ENCODE measurements around the gene H1-8. TPM values are rescaled to one million over a fixed set of nuclear protein-coding genes. Genes with fewer than 3 reads are reported as not detected.
"Not testable (repeated sequence)": the region's sequence is repeated elsewhere in the genome, so short reads cannot be mapped to it uniquely, and the experiment has no call there.

The H1-8 gene
- total RNA-seq, 1 experiment from 2014 or later: not detected

DNA sequence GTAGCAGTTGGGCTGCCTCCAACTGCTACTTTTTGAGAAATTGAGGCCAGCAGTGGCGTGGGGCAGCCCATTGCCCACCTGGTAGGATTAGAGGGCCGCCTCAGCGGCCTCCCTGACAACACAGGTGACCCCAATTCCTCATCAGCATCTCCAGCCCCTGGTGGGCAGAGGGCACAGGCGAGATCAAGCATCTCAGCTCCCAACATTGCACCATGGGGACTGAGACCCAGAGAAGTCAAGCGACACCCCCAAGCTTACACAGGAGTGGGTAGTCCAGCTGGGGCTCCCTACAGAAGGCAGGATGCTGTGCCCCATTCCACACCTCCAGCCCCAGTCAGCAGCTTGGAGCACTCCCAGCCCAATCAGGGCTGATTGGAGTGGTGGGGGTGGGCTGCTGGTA, 228 bp upstream of the H1-8 start:
- Histone ChIP-seq H3K9me3 (no peaks in the 10 kb centered on the region), H3K4me3 (no peak overlapping the region), H3K36me3 (no peaks in the 10 kb centered on the region), H3K27me3 (no peaks in the 10 kb centered on the region)
- no peak for DNase-seq

DNA sequence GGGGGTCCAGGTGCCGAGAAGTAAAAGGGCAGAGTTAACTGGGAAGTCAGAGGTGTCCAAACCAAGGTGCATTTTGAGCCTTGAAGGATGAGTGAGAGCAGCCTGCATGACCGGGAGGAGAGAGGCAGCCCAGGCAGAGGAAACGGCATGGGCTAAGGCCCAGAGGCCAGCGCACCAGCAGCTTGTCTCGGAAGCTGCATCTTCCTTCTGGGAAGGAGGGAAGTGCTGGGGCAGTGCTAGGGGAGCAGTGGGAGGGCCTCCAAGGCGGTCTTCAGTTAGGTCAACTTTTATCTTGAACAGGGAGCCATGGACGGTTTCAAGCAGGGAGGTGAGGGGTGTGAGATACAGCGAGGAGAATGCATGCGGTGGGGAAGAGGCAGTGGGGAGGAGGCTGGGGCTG, 1.0 kb downstream of the H1-8 start:
- no peaks in the 10 kb centered on the region for H3K9me3 ChIP-seq
- H3K27me3 ChIP-seq: no peaks in the 10 kb centered on the region
- H3K36me3 ChIP-seq: no peaks in the 10 kb centered on the region
- no peak overlapping the region for H3K4me3 ChIP-seq
- DNase-seq: no peak

DNA sequence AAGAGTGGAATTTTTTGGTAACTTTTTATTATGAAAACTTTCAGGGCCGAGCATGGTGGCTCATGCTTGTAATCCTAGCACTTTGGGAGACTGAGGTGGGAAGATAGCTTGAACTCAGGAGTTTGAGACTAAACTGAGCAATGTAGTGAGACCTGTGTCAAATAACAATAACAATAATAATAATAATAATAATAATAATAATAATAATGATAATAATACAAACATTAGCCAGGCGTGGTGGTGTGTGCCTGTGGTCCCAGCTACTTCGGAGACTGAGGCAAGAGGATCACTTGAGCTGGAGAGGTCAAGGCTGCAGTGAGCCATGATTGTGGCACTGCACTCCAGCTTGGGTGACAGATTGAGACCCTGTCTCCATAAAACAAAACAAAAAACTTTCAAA, 3.0 kb downstream of the H1-8 start:
- H3K27me3 ChIP-seq, H3K36me3 ChIP-seq, H3K4me3 ChIP-seq, H3K9me3 ChIP-seq, DNase-seq: not testable (repeated sequence)

DNA sequence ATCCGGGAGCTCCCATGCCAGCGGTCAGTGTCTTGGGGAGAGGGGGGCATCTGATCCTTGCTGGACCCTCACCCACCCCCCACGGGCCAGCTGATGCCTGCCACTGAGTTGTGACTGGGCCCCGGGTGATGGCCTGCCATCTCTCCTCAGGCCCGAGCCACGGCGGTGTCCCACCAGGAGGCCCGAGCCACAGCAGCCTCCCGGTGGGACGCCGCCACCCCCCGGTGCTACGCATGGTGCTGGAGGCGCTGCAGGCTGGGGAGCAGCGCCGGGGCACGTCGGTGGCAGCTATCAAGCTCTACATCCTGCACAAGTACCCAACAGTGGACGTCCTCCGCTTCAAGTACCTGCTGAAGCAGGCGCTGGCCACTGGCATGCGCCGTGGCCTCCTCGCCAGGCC, 4.3 kb downstream of the H1-8 start:
- Histone ChIP-seq H3K4me3 (no peak overlapping the region), H3K27me3 (no peaks in the 10 kb centered on the region), H3K36me3 (no peaks in the 10 kb centered on the region), H3K9me3 (no peaks in the 10 kb centered on the region)
- DNase-seq: no peak

DNA sequence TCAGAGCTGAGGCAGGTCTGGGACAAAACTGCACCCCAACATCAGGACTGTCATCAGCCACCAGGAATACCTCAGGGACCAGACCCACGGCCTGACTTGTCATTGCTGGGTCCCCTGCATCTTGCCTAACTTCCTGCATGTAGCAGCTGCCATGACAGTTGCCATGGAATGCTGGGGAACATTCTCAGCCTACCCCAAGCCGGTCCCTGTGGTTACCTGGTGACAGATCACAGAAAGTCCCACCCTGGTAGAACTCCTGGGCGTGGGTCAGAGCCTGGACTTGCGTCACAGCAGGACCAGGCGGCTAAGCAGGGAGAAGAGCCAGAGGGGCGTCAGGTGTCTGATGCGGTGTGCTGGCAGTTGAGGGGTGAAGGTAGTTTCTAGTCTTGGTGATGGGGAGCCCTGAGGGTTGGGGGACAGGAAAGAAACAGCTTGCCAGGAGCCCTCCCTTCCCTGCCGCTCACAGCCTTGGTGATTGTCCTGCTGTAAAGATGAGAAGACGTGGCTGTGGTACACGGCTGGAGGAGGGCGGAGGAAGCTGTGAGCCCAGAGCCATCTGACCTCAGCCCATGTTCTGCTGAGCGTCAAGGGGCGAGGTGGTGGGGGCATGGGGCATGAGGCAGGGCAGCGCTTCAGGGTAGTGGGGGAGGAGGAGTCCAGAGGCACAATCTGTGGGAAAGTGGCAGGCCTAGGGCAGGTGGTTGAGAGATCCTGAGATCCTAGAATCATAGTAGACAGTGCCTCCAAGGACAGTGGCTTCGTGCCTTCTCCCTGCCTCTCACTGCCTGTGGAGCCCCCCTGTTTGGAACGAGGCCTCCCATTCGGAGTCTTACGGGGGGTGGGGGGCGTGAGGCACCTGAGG, 5.4 kb downstream of the H1-8 start:
- Histone ChIP-seq H3K4me3 (no peak overlapping the region), H3K36me3 (no peaks in the 10 kb centered on the region), H3K9me3 (no peaks in the 10 kb centered on the region), H3K27me3 (no peaks in the 10 kb centered on the region)
- no peak for DNase-seq

DNA sequence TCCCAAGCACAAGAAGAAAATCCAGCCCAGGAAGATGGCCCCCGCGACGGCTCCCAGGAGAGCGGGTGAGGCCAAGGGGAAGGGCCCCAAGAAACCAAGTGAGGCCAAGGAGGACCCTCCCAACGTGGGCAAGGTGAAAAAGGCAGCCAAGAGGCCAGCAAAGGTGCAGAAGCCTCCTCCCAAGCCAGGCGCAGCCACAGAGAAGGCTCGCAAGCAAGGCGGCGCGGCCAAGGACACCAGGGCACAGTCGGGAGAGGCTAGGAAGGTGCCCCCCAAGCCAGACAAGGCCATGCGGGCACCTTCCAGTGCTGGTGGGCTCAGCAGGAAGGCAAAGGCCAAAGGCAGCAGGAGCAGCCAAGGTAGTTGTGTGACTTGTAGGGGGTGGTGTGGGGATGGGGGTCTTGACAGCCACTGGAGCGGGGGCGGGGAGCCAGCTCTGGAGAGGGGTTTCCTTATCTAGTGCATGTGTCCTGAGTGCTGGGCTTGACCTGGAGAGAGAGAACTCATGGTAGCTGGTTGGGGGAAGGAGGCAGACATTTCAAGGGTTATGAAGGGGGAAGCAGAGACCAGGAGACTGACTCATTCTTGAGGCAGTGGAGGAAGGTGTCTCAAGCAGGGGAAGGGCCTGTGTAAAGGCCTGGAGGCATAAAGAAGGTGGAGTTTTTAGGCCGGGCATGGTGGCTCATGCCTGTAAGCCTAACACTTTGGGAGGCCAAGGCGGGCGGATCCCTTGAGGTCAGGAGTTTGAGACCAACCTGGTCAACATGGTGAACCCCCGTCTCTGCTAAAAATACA, 6.2 kb downstream of the H1-8 start:
- DNase-seq: no peak
- no peaks in the 10 kb centered on the region for H3K9me3 ChIP-seq
- no peaks in the 10 kb centered on the region for H3K27me3 ChIP-seq
- no peaks in the 10 kb centered on the region for H3K36me3 ChIP-seq
- no peak overlapping the region for H3K4me3 ChIP-seq

DNA sequence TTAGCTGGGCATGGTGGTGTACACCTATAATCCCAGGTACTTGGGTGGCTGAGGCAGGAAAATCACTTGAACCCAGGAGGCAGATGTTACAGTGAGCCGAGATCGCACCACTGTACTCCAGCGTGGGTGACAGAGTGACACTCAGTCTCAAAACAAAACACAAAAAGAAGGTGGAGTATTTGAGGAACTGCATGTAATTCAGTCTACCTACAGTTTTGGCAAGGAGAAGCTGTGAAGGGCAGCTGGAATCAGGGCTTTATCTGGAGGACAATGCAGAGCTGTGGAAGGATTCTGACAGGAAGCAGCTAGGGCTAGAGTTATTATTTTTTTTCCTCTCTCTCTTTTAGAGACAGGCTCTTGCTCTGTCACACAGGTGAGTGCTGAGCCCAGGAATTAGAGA, 6.8 kb downstream of the H1-8 start:
- no peak overlapping the region for H3K4me3 ChIP-seq
- DNase-seq: no peak
- no peaks in the 10 kb centered on the region for H3K36me3 ChIP-seq
- H3K27me3 ChIP-seq: no peaks in the 10 kb centered on the region
- H3K9me3 ChIP-seq: no peaks in the 10 kb centered on the region

DNA sequence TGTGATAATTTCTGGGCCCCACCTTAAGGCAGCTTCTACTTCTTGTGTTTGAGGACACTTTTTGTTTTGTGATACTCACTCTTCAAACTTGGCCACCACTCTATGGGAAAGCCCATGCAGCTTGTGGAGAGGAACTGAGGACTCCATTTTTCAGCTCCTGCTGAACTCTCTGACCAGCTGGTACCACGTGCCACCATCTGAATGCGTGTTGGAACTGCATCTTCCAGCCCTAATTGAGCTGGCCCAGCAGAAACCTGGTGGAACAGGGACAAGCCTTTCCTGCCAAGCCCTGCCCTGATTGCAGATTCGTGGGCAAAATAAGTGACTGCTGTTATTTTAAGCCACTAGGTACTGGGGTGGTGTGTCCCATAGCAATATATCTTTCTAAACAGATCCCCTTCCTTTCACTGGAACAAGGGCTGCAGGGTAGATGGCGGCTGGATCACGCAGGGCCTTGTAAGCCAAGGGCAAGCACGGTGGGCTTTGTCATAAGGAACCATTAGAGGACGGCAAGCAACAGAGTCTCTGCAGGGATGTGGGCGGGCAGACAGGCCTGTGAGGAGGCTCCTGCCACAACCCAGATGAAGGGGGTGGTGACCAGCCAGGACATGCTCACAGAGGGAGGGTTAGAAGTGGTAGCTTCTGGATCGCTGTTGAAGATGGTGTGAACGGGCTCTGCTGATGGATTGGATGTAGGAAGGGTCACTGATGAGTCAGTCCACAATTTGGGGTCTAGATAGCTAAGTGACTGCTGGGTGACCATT, 9.5 kb downstream of the H1-8 start:
- no peaks in the 10 kb centered on the region for H3K27me3 ChIP-seq
- no peak for DNase-seq

DNA sequence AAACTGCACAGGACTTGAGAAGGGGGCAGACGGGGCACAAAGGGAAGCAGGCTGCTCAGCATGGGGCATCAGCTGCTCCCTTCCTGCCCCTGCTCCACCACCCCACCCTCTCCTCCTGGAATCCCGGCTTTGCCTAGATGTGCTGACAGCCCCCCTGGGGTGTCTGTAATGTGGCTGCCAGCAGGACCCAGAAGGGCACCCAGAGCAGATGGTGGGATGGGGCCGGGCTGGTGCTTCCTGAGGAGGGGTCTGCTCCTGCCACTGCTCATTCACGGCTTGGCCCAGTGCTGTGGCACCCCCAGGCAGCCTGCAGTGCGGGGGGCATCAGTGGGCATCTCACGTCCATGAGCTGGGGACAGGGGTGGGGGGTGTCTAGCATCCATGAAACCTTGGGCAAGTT, 10.2 kb downstream of the H1-8 start:
- H3K4me3 ChIP-seq: no peak overlapping the region
- H3K36me3 ChIP-seq: peaks cover 7% of the 10 kb centered on the region
- no peak for DNase-seq
- no peaks in the 10 kb centered on the region for H3K9me3 ChIP-seq
- H3K27me3 ChIP-seq: no peaks in the 10 kb centered on the region

More for the DNA sequence above, 9.5 kb downstream of the H1-8 start:
- H3K4me3 ChIP-seq: no peak overlapping the region
- no peaks in the 10 kb centered on the region for H3K9me3 ChIP-seq
- peaks cover 3% of the 10 kb centered on the region for H3K36me3 ChIP-seq

DNA sequence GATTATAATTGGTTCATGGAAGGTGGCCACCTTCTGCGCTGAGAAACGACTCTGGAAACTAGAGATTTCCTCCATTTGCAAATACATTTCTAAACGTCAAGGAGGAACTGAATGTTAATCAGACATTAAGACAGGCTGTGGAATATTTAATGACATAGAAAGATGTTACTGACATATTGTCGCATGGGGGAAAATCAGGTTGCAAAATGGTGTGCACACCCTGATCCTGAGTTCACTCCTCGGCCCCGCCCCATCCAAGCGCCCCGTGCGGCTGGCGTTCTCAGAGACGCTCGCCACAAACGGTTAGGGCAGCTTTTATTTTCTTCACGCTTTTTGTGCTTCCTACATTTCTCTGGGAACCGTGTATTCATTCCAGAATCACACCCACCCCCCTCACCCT, 10.7 kb downstream of the H1-8 start:
- H3K4me3 ChIP-seq: no peak overlapping the region
- no peak for DNase-seq
- H3K27me3 ChIP-seq: no peaks in the 10 kb centered on the region
- peaks cover 11% of the 10 kb centered on the region for H3K36me3 ChIP-seq
- H3K9me3 ChIP-seq: no peaks in the 10 kb centered on the region

DNA sequence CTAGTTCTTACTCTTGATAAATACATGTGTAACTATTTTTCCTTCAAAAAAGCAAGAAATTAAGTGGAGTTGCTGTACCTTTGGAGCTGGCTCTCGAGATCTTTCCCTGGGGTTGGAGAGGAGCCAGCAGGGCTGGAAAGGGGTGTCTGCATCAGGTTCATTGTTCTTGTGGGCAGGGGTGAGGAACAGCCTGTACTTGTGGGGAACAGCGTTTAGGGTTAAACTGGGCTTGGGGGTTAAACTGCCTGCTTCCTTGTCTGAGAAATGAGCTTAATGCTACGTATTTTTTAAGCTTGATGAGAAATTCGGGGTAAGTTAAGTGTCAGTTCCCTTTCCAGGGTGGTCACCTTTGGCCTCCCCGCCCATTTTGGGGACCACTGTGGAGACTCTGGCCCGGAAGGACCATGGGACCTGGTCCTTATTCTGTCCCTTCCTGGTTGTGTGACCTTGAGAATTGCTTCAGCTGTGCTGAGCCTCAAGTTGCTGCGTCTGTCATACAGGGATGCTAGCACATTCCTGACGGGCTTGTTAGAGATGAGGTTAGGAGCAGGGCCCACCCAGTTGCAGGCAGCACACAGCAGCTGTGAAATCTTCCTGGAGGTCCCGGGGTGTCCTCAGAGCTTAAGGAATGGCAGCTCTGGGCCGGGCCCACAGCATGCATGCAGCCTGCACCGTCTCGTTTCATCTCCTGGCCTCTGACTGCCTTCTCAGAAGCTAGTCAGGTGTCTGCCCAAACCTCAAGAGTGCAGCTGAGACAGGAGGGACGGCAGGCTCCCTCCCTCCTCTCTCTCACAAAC, 11.6 kb downstream of the H1-8 start:
- Histone ChIP-seq H3K27me3 (no peaks in the 10 kb centered on the region), H3K9me3 (no peaks in the 10 kb centered on the region), H3K36me3 (peaks cover 15% of the 10 kb centered on the region), H3K4me3 (no peak overlapping the region)
- DNase-seq: no peak

DNA sequence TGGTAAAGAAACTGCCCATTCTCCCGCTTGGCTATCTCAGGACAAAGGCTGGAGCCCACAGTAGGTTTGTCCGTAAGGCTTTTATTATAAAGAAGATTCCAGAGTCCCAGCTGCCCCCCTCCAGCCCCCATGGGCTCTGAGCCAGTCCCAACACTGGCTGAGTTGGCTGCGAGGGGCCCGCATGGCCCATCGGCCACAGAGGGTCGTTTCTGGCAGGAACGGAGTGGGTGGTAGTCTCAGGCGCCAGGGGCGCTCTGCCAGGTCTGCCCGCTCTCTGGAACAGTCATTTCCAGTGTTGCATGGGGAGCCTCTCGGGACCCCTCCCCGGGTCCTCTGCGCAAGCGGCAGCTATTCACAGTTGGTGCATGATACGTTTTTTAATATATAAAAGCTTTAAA, 12.2 kb downstream of the H1-8 start:
- Histone ChIP-seq H3K9me3 (no peaks in the 10 kb centered on the region), H3K27me3 (no peaks in the 10 kb centered on the region), H3K36me3 (peaks cover 21% of the 10 kb centered on the region), H3K4me3 (no peak overlapping the region)
- DNase-seq: no peak

DNA sequence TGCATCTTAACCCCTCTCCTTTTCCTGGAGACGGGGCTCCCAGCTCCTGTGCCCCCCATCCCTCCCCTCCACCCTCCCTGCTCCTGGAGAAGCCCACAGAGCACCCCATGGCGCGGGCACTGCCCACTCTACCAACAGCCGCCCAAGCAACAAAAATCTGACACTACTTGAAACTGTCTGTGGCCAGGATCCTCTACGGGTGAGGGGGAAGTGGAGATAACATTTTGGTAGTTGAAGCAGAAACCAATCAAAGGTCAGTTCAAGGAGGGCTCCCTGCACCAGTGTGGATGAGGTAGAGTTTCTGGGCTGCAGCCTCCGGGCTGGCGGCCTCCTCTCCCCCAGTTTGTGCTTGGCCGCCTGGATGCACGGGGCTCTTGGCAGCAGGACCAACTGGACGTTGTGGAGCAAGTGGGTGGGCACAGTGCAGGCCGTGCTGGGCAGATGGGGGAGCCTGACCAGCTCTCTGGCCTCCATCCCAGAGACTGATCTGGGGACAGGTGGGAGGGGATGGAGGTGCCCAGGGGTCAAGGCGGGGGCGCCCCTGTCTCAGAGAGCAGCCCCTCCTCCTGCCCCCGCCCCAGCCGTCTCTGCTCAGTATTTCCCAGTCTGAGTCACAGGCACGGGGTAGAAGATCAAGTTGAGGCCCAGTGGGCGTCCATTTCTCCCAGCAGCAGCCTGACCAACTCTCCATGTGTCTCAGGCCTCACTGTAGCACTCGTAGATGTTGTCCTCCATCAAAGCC, 12.8 kb downstream of the H1-8 start:
- peaks cover 26% of the 10 kb centered on the region for H3K36me3 ChIP-seq
- no peaks in the 10 kb centered on the region for H3K9me3 ChIP-seq
- no peak for DNase-seq
- no peak overlapping the region for H3K4me3 ChIP-seq
- H3K27me3 ChIP-seq: no peaks in the 10 kb centered on the region

DNA sequence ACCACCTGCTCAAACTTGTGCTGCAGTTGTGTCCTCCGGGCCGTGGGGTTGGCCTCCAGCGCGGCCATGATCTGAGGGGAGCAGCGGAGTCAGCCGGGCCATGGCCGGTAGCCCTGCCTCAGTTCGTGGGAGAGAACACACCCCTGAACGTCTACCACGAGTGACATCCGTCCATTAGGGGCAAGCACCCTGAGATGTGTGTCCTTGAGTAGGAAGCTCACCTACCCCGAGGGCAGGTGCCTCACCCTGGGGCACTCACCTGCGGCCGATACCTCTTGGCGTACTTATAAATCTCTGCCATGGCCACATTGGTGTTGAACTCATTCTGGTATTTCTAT, 13.4 kb downstream of the H1-8 start:
- H3K36me3 ChIP-seq: peaks cover 31% of the 10 kb centered on the region
- no peak for DNase-seq

DNA sequence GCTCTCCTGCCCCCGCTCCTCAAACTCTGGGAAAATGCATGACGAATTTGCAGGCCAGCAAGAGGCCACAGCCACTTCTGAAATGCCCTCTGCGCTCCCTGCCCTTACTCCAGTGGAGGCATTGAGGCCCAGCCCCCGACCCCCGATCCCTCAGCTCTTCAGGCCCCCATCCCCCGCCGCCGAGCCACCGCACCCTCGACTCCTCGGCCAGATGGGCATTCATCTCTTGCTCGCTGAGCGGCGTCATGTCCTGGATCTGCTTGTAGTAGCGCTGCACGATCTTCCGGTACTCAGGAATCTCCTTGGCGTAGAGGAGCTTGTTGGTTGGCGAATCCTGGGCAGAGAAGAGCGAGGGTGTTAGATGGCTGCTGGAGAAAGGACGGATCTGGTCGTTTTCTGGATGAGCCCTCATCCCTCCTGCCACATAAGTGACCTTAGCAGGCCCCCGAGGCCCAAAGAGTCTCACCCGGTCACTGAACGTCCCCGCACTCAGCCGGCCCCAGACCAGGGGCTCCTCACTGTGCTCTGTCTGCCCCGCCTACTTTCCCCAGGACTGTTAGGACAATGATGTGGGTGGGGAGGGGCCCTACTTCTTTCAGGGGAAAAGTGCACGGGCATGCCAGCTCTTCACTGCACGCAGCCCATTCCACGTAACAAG, 14.0 kb downstream of the H1-8 start:
- Histone ChIP-seq H3K27me3 (no peaks in the 10 kb centered on the region), H3K4me3 (no peak overlapping the region), H3K36me3 (peaks cover 34% of the 10 kb centered on the region), H3K9me3 (no peaks in the 10 kb centered on the region)
- DNase-seq: no peak

More for the DNA sequence above, 13.4 kb downstream of the H1-8 start:
- no peaks in the 10 kb centered on the region for H3K27me3 ChIP-seq
- H3K4me3 ChIP-seq: no peak overlapping the region
- H3K9me3 ChIP-seq: no peaks in the 10 kb centered on the region

DNA sequence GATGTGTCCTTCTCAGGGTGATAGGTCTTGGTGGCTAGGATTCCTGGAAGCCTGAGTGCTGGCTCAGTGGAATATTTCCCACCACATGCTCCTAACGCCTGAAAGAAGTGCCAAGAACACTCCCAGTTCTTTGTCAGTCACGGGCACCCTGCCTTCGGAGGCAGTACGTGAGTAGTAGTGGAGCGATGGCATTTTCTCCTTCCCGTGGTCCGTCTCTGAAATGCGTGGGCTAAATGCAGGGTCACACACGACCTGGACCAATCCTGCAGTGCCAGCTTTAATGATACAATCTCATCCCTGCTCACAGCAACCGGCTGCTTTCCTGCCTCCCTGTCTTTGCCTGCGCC, 14.5 kb downstream of the H1-8 start:
- no peaks in the 10 kb centered on the region for H3K9me3 ChIP-seq
- no peak overlapping the region for H3K4me3 ChIP-seq
- peaks cover 39% of the 10 kb centered on the region for H3K36me3 ChIP-seq
- no peaks in the 10 kb centered on the region for H3K27me3 ChIP-seq
- no peak for DNase-seq
